Stimulated activated CD4-positive, alpha-beta T cell treated with anti-CD3 and anti-CD28 coated beads, Interleukin-4, amount 100 ng/mL, for 1 hour (primary cell): ENCODE measurements around the gene TRMT1L.

Experiments used
- DNase-seq: peaks from one replicate; pipeline ENCODE4 v3.0.0-alpha.2; 2020

TRMT1L gene

GRCh38 chr1:185111873-185112272 lies 44.9 kb downstream of the TRMT1L start:
- DNase-seq = no peak

- DNase-seq = no peak
These were observed 46.6 kb downstream of the TRMT1L start for GRCh38 chr1:185110145-185110544.

- no peak for DNase-seq
These were observed 48.4 kb downstream of the TRMT1L start for GRCh38 chr1:185108321-185108720.

GRCh38 chr1:185105121-185105520 lies 51.6 kb downstream of the TRMT1L start:
- no peak for DNase-seq

- DNase-seq = no peak
These were observed 52.7 kb downstream of the TRMT1L start for GRCh38 chr1:185104083-185104482.

GRCh38 chr1:185096531-185096930 lies 60.2 kb downstream of the TRMT1L start:
- DNase-seq = no peak

- no peak for DNase-seq
These were observed 62.0 kb downstream of the TRMT1L start for GRCh38 chr1:185094761-185095160.

GRCh38 chr1:185091480-185091879 lies 65.3 kb downstream of the TRMT1L start:
- no peak for DNase-seq

- no peak for DNase-seq
These were observed 69.0 kb downstream of the TRMT1L start for GRCh38 chr1:185087746-185088145.

GRCh38 chr1:185087101-185087500 lies 69.7 kb downstream of the TRMT1L start:
- no peak for DNase-seq

- no peak for DNase-seq
These were observed 72.9 kb downstream of the TRMT1L start for GRCh38 chr1:185083818-185084217.

- no peak for DNase-seq
These were observed 76.3 kb downstream of the TRMT1L start for GRCh38 chr1:185080422-185080821.

GRCh38 chr1:185077374-185077773 lies 79.4 kb downstream of the TRMT1L start:
- DNase-seq = no peak

GRCh38 chr1:185075476-185075875 lies 81.3 kb downstream of the TRMT1L start:
- no peak for DNase-seq

- no peak for DNase-seq
These were observed 82.4 kb downstream of the TRMT1L start for GRCh38 chr1:185074307-185074706.

- no peak for DNase-seq
These were observed 83.0 kb downstream of the TRMT1L start for GRCh38 chr1:185073725-185074124.

GRCh38 chr1:185070051-185070450 lies 86.7 kb downstream of the TRMT1L start:
- DNase-seq = no peak

- no peak for DNase-seq
These were observed 87.5 kb downstream of the TRMT1L start for GRCh38 chr1:185069202-185069772.

GRCh38 chr1:185068341-185068740 lies 88.4 kb downstream of the TRMT1L start:
- DNase-seq = no peak
